22Rv1 (cell line): ENCODE results near the gene ERP44.
"Not testable (repeated sequence)": the region's sequence is repeated elsewhere in the genome, so short reads cannot be mapped to it uniquely, and the experiment has no call there.

ENCODE experiments used
- ZFX ChIP-seq: fragments of 450-650 bp; IDR thresholded peaks from 2 replicates; pipeline ENCODE4 v1.6.1; 2017; ENCODE audit warnings: antibody characterized with exemption, borderline replicate concordance
- TF ChIP-seq, protein P1 (sequence below): fragments of 450-650 bp; IDR thresholded peaks from 2 replicates; pipeline ENCODE4 v1.5.1; 2017; ENCODE audit warnings: mild to moderate bottlenecking

DNA sequence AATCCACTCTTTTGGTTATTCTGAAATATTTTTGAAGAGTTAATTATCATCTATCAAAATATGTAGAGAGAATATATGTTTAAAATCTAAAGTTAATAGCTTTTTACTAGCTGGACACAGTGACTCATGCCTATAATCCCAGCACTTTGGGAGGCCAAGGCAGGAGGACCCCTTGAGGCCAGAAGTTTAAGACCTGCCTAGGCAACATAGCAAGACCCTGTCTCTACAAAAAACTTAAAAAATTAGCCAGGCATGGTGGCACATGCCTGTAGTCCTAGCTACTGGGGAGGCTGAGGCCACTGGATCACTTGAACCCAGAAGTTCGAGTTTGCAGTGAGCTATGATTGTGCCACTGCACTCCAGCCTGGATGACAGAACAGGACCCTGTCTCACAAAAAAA is 36.1 kb downstream of the ERP44 start:
- TF ChIP-seq, protein P1, sequence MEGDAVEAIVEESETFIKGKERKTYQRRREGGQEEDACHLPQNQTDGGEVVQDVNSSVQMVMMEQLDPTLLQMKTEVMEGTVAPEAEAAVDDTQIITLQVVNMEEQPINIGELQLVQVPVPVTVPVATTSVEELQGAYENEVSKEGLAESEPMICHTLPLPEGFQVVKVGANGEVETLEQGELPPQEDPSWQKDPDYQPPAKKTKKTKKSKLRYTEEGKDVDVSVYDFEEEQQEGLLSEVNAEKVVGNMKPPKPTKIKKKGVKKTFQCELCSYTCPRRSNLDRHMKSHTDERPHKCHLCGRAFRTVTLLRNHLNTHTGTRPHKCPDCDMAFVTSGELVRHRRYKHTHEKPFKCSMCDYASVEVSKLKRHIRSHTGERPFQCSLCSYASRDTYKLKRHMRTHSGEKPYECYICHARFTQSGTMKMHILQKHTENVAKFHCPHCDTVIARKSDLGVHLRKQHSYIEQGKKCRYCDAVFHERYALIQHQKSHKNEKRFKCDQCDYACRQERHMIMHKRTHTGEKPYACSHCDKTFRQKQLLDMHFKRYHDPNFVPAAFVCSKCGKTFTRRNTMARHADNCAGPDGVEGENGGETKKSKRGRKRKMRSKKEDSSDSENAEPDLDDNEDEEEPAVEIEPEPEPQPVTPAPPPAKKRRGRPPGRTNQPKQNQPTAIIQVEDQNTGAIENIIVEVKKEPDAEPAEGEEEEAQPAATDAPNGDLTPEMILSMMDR, result not testable (repeated sequence)
- TF ChIP-seq ZFX, result not testable (repeated sequence)
